Parathyroid adenoma (tissue), 2 donors: Measurements from ENCODE around the gene TIMM17B.
"Not testable (repeated sequence)": the region's sequence is repeated elsewhere in the genome, so short reads cannot be mapped to it uniquely, and the experiment has no call there.

Experiments
- H2AFZ ChIP-seq: fragments of 300-600 bp; sonication (generic); one replicate; pipeline ENCODE4 v1.7.0; 2017; ENCODE audit warnings: antibody characterized with exemption, mild to moderate bottlenecking
- H3K27ac ChIP-seq: fragments of 300-600 bp; sonication (generic); one replicate; pipeline ENCODE4 v1.7.0; 2017
- H3K27me3 ChIP-seq: fragments of 300-600 bp; sonication (generic); one replicate; pipeline ENCODE4 v1.7.0; 2017; ENCODE audit warnings: low read length; ENCODE audit not compliant: control insufficient read depth, insufficient read depth
- H3K36me3 ChIP-seq: fragments of 300-600 bp; sonication (generic); one replicate; pipeline ENCODE4 v1.7.0; 2017; ENCODE audit warnings: low read length; ENCODE audit not compliant: control insufficient read depth, insufficient read depth
- H3K4me1 ChIP-seq: fragments of 300-600 bp; sonication (generic); one replicate; pipeline ENCODE4 v1.7.0; 2017; ENCODE audit warnings: control low read depth
- H3K4me2 ChIP-seq: fragments of 300-600 bp; sonication (generic); one replicate; pipeline ENCODE4 v1.7.0; 2017; ENCODE audit warnings: low read length
- H3K4me3 ChIP-seq: fragments of 300-600 bp; sonication (generic); one replicate; pipeline ENCODE4 v1.7.0; 2017; ENCODE audit warnings: low read depth, low read length
- H3K79me2 ChIP-seq: fragments of 300-600 bp; sonication (generic); one replicate; pipeline ENCODE4 v1.7.0; 2017; ENCODE audit warnings: control low read depth
- H3K9ac ChIP-seq: fragments of 300-600 bp; sonication (generic); one replicate; pipeline ENCODE4 v1.7.0; 2017; ENCODE audit warnings: mild to moderate bottlenecking
- H3K9me3 ChIP-seq: fragments of 300-600 bp; sonication (generic); one replicate; pipeline ENCODE4 v1.7.0; 2017; ENCODE audit warnings: low read length; ENCODE audit not compliant: control insufficient read depth
- CTCF ChIP-seq: fragments of 300-600 bp; sonication (generic); IDR thresholded peaks from one replicate; pipeline ENCODE4 v1.7.0; 2017; ENCODE audit warnings: antibody characterized with exemption, mild to moderate bottlenecking
- donor health status: primary hyperparathyroidism.

TIMM17B gene

GRCh38 chrX:48864210-48864609 is 33.4 kb downstream of the TIMM17B start:
- TF ChIP-seq CTCF = no peak
- H2AFZ ChIP-seq = no peak overlapping the region
- H3K27ac ChIP-seq = no peak overlapping the region
- no peaks in the 10 kb centered on the region for H3K79me2 ChIP-seq
- H3K4me2 ChIP-seq = no peak overlapping the region
- H3K27me3 ChIP-seq = no peaks in the 10 kb centered on the region
- H3K4me1 ChIP-seq = no peaks in the 10 kb centered on the region
- H3K36me3 ChIP-seq = no peaks in the 10 kb centered on the region
- H3K4me3 ChIP-seq = no peak overlapping the region
- H3K9ac ChIP-seq = no peak overlapping the region
- no peaks in the 10 kb centered on the region for H3K9me3 ChIP-seq

DNA sequence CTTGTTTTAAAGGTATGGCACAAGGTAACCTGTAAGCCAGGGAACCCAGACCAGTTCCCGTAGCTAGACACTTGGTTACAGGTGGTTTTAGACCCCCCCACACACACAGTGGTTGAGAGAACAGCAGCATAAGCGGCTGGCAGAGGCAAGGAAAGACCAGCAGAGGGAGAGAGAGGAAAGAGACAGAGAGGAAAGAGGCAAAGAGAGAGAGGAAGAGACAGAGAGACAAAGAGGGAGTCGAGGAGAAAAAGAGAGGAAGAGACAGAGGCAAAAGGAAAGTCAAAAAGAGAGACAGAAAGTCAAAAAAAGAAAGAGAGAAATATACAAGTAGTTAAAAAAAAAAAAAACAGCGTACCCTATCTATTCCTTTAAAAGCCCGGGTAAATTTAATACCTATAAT is 42.7 kb downstream of the TIMM17B start:
- no peaks in the 10 kb centered on the region for H3K36me3 ChIP-seq
- H3K9ac ChIP-seq = no peak overlapping the region
- H2AFZ ChIP-seq = no peak overlapping the region
- H3K79me2 ChIP-seq = no peaks in the 10 kb centered on the region
- H3K9me3 ChIP-seq = no peaks in the 10 kb centered on the region
- no peak overlapping the region for H3K4me2 ChIP-seq
- no peak overlapping the region for H3K27ac ChIP-seq
- no peak overlapping the region for H3K4me3 ChIP-seq
- H3K27me3 ChIP-seq = no peaks in the 10 kb centered on the region
- peak; percentile 12 for TF ChIP-seq CTCF
- H3K4me1 ChIP-seq = no peaks in the 10 kb centered on the region

- H3K4me2 ChIP-seq, H3K9me3 ChIP-seq, H2AFZ ChIP-seq, H3K9ac ChIP-seq, H3K79me2 ChIP-seq, H3K4me3 ChIP-seq, H3K27ac ChIP-seq, H3K27me3 ChIP-seq, H3K4me1 ChIP-seq, H3K36me3 ChIP-seq: not testable (repeated sequence)
These were observed 43.3 kb downstream of the TIMM17B start for GRCh38 chrX:48854121-48854804.

DNA sequence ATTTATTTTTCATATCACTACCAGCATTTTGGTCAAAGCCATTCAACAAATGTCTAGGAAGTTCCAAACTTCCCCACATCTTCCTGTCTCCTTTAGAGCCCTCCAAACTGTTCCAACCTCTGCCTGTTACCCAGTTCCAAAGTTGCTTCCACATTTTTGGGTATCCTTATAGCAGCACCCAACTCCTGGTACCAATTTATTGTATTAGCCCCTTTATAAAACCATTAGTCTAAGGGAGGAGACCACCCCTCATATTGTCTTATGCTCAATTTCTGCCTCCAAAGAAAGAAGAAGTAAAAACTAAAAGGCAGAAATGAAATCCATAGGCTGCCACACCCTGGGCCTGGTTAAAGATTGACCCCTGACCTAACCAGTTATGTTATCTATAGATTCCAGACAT is 44.1 kb downstream of the TIMM17B start:
- H3K9ac ChIP-seq, H2AFZ ChIP-seq, H3K79me2 ChIP-seq, H3K27me3 ChIP-seq, H3K4me2 ChIP-seq, H3K4me3 ChIP-seq, H3K36me3 ChIP-seq, H3K9me3 ChIP-seq, H3K27ac ChIP-seq, H3K4me1 ChIP-seq: not testable (repeated sequence)

- Histone ChIP-seq H3K4me1 (no peaks in the 10 kb centered on the region), H2AFZ (no peak overlapping the region), H3K4me2 (no peak overlapping the region), H3K36me3 (no peaks in the 10 kb centered on the region), H3K9ac (no peak overlapping the region), H3K4me3 (no peak overlapping the region), H3K9me3 (no peaks in the 10 kb centered on the region), H3K27me3 (no peaks in the 10 kb centered on the region), H3K79me2 (no peaks in the 10 kb centered on the region), H3K27ac (no peak overlapping the region)
- TF ChIP-seq CTCF = no peak
These were observed 44.7 kb downstream of the TIMM17B start for GRCh38 chrX:48852857-48853256.

DNA sequence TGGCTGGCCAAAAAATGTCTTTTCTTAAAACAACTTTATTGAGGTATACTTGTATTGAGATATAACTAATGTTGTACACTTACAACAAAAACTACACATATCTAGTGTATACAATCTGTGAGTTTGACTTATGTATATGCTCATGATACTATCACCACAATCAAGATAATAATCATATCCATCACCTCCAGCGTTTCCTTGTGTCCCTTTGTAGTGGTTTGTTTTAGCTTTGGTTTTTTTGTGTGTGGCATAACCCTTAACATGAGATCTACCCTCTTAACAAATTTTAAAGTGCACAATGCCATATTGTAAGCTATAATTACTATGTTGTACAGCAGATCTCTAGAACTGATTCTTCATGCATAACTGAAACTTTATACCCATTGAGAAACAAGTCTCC is 48.7 kb downstream of the TIMM17B start:
- no peak overlapping the region for H2AFZ ChIP-seq
- H3K9me3 ChIP-seq = no peaks in the 10 kb centered on the region
- H3K9ac ChIP-seq = no peak overlapping the region
- H3K79me2 ChIP-seq = no peaks in the 10 kb centered on the region
- H3K4me2 ChIP-seq = no peak overlapping the region
- H3K4me3 ChIP-seq = no peak overlapping the region
- TF ChIP-seq CTCF = no peak
- no peaks in the 10 kb centered on the region for H3K4me1 ChIP-seq
- H3K27me3 ChIP-seq = no peaks in the 10 kb centered on the region
- no peak overlapping the region for H3K27ac ChIP-seq
- H3K36me3 ChIP-seq = no peaks in the 10 kb centered on the region
